Hippocampal formation (tissue), 2 donors: Measurements from ENCODE around the gene B3GNT5.

ENCODE experiments used
- DNase-seq, 2 donors: peaks; one replicate each; lab custom pipeline; 2025; lab: John Stamatoyannopoulos, UW

B3GNT5 gene, protein sequence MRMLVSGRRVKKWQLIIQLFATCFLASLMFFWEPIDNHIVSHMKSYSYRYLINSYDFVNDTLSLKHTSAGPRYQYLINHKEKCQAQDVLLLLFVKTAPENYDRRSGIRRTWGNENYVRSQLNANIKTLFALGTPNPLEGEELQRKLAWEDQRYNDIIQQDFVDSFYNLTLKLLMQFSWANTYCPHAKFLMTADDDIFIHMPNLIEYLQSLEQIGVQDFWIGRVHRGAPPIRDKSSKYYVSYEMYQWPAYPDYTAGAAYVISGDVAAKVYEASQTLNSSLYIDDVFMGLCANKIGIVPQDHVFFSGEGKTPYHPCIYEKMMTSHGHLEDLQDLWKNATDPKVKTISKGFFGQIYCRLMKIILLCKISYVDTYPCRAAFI

GRCh38 chr3:183252973-183253527 is at the start of gene B3GNT5:
Gene B3GNT5 (plus strand): TSS chr3:183253253. CDS start chr3:183269799, 16,546 bp downstream.
- DNase-seq, result no peak

DNA sequence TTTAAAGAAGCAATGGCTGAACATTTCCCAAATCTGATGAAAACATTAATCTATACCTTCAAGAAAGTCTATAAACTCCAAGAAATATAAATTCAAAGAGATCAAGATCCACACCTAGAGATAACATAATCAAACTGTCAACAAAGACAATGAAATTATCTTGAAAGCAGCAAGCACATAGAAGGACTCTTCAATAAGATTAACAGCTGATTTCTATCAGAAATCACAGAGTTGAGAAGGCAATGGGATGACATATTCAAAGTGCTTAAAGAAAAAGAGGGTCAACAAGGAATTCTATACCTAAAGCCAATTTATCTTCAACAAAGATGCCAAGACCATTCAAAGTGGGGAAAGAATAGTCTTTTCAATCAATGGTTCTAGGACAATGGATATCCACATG is 49.4 kb upstream of the B3GNT5 start:
- no peak for DNase-seq

DNA sequence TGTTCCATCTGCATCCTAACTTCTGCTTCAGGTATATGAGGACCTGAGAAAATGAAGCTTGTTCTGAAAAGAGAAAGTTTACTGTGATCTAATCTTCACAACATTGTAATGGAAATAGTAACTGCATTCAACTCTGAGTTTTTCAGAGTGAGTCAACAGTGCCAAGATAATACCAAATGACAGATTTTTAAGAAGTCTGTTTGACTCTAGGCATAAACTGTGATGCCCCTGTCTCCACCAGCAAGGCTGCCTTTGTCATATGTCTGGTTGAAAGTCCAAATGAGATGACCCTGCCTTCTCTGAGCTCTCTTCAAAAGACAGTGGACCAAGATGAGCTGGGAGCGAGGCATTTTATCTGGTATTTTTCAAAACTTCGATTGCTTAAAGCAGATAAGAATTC is 44.8 kb upstream of the B3GNT5 start:
- DNase-seq, result no peak

DNA sequence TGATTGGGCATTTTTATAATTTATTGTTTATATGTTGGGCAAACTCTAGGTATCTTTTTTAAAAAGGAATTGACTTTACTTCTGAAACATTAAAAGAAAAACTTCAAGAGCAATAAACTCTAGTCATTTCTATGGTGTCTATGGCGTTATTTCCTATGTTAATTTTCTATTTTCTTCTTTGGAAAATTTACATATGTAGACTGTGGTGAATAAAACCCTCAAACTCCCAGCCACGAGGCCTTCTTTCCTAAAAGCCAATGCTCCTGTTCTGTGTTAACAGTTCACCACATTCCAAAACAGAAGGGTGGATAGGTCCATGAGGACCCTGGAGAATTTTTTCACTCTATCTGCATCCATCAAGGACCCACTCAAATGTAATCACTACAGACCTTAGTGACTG is 44.3 kb upstream of the B3GNT5 start:
- DNase-seq, result no peak

GRCh38 chr3:183210341-183210740 is 42.7 kb upstream of the B3GNT5 start:
- no peak for DNase-seq

- no peak for DNase-seq
Observed at GRCh38 chr3:183210862-183211341, 42.2 kb upstream of the B3GNT5 start.

GRCh38 chr3:183211352-183211751 is 41.7 kb upstream of the B3GNT5 start:
- DNase-seq, result no peak

GRCh38 chr3:183212096-183212495 is 41.0 kb upstream of the B3GNT5 start:
- no peak for DNase-seq

DNA sequence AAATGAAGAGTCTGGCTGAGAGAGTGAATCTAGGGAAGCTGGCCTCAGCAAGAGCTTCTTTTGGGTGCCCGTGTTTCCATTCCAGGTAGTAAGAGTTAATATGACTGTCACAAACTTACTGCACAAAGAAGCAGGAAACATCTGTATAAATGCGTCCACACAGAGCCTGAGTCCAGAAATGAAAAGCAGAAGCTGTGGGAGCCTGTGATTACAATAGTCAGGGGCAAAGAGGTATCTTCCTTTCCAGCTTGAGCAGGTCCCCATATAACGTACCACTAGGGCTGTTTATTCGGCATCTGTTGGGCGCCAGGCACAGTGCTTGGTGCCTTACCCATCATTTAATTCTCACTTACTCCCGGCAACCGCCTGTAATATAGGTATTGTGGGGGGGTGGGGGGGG is 40.5 kb upstream of the B3GNT5 start:
- no peak for DNase-seq

GRCh38 chr3:183213415-183214276 is 39.4 kb upstream of the B3GNT5 start:
- no peak for DNase-seq

- no peak for DNase-seq
Observed at GRCh38 chr3:183214277-183214612, 38.8 kb upstream of the B3GNT5 start.

- no peak for DNase-seq
Observed at GRCh38 chr3:183215591-183216202, 37.4 kb upstream of the B3GNT5 start.

DNA sequence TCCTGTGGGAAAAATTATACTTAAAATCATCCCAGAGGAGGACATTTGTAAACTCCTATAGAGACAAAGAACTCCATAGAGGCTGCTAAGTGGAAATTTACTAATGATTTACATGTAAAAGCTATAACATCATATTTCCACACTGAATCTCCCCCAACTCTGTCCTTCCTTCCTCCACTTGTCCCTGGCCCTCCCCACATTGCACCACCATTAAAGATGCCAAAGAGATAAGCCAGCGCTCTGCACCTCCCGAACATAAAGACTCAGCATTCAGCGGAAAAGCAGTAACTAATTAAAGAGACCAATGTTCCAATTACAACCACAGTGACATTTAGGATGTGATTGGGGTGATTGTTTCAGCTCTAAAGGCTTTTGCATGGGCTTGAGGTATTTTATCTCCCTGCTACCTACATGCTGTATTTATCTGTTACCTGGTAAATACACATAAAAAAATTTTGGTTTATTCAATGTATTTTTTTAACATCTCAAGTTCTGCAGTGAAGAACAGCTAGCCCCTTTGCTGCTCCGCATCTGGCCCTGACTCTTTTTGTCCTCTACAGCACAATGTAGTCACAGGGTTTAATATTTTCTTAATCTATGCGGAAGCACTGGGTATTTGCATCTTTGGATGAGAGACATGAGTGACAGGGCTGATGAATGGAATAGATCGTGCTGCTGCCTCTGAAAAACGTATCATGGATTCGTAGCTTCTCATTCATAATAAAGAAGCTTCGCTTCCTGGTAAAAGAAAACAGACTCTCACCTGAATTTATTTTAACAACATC is 35.3 kb upstream of the B3GNT5 start:
- DNase-seq, result no peak

DNA sequence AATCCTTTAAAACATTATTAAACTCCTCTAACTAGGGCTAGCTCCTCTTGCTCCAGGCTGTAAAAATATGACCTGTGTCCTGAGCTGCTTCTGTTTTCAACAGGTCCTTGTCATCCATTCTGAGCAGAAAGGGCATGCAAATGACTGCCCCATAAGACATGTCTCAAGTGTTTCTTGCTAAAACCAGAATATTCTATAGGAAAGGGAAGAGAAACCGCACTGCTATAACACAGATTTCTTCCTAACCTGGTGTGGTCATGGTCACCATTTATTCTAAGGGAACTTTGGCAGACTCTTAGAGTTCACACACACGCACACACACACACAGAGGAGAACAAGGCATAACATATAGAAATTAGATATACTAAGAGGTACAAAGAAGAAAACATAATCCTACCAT is 34.2 kb upstream of the B3GNT5 start:
- no peak for DNase-seq

- no peak for DNase-seq
Observed at GRCh38 chr3:183220828-183221227, 32.2 kb upstream of the B3GNT5 start.

- DNase-seq, result no peak
Observed at GRCh38 chr3:183222631-183223235, 30.3 kb upstream of the B3GNT5 start.

- DNase-seq, result no peak
Observed at GRCh38 chr3:183224180-183224970, 28.7 kb upstream of the B3GNT5 start.

GRCh38 chr3:183226333-183226890 is 26.6 kb upstream of the B3GNT5 start:
- no peak for DNase-seq

DNA sequence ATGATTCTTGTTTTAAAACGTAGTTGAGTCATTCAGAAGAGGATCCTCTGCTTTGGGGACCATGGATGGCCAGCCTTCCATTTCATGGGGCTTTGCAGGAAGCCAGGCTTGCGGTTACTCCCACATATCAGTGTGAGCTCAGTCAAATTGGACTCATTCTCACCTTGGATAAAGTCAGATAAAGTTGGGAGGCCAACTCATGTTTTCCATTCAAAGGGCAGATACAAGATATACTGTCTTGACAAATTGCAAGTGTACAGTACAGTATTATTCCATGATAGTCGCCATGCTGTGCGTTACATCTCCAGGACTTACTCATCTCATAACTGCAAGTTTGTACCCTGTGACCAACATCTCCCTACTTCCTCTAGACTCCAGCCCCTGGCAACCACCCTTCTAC is 25.5 kb upstream of the B3GNT5 start:
- DNase-seq, result no peak

GRCh38 chr3:183229178-183229577 is 23.9 kb upstream of the B3GNT5 start:
- DNase-seq, result no peak
